ENCODE measurements around the gene MAP3K5.

MAP3K5 gene

DNA sequence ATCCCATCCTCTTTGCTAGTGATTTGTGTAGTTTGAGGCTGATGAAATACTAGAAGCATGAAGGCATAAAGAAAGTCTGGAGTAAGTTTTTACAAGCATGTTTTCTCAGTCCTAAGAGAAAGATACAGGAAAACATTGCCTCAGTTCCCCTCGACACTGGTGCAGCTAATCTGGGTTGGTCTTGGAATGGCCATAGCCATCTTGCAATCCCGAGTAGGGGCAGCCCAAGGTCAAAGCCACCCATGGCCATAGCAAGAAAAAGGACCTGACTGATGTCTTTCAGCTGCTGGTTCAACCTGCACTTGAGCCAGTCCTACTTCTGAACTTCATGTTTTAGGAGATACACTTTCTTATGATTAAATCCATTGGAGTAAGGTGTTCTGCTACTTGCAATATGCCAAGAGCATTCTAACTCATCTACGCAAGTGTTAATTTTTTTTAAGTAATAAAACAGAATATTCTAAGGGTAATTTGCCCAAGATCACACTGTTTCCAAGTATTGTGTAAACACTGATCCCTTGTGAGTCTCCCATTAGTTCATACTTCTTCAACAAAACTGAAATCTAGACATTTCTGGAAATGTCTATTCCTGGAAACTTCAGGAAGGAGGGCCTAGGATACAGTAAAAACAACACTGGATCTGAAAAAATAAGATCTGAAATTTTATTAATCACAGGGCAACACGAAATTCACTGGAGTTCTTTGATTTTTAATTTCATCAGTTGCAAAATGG is 108.9 kb downstream of the MAP3K5 start:
- no peak for DNase-seq (ENCODE audit: low read depth)

DNA sequence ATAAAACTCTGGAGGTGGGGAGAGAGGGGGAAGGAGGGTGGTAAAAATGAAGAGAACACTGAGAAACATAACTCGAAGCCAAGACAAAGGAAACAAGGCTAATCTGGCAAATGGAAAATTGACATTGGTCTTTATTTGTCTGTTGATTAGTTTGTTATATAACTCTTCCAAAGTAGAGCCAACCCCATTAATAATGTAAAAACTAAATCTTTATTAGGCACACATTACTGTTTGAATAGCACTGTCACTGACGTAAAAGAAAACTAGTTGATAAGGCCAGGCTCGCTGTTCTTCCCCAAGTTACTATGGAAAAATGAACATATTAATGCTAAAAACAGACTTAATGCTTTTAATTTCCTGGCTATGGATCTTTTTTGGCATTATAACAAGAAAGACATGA is 110.0 kb downstream of the MAP3K5 start:
- no peak for DNase-seq (ENCODE audit: low read depth)

DNA sequence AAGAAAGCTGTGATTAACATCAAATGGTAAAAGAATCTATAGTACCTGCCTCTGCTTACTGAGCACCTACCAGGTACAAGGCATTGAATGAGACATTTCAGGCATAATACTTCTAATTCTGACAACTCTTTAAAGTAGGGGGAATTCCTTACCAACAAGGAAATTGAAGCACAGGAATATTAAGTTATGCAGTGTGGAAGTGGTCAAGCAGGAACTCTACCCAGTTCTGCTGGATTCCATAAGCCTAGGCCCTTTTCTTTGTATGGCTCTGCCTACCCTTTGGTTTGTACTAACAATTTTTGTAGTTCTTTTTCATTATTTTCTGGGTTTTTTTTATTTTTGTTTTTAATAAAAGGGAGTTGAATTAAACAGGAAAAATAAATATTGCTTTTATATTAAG is 114.5 kb downstream of the MAP3K5 start:
- no peak for DNase-seq (ENCODE audit: low read depth)

DNA sequence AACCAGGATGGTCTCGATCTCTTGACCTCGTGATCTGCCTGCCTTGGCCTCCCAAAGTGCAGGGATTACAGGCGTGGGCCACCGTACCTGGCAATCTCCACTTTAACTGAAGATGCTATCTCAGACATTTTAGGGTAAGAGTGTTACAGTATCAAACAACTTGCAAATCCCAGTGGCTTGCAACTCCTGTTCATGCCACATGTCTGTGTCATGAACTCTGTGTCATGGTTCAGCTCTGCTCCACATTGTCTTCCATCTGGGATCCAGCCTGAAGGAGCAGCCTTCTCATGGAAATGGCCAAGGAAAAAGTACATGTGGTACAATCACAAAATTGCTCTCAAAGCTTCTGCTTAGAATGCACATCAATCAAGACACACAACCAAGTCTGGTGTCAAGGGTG is 114.9 kb downstream of the MAP3K5 start:
- DNase-seq (ENCODE audit: low read depth): no peak

DNA sequence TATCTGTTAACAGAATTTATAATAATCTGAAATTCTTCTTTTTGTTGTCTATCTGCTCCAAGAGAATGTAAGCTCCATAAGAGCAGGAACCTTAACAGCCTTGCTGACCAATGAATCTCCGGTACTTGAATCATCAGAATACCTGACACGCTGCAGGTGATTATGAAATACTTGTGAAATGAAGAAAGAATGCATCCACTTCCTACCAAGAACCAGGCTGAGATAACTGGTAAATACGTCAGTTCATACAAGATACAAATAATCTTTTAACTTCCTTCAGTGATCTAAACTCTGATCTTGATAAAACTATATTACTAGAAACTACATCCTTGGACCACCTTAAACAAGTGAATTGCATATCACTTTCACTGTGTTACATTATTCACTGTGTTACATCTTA is 116.2 kb downstream of the MAP3K5 start:
- DNase-seq (ENCODE audit: low read depth): no peak

DNA sequence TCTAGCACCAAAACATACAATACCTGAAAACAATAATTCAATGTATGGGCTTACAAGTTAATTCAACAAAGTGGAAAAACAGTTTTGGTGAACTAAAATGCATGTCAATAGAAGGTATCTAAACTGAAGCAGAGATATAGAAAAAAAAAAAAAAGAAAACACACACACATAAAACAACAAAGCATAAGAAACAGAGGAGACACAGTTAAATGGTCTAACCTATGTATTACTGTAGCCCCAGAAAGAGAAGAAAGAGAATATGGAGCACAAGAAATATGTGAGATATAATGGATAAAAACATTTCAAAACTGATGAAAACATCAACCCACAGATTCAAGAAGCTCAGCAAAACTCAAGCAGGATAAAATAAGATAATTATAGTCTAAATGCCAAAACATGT is 118.7 kb downstream of the MAP3K5 start:
- no peak for DNase-seq (ENCODE audit: low read depth)

DNA sequence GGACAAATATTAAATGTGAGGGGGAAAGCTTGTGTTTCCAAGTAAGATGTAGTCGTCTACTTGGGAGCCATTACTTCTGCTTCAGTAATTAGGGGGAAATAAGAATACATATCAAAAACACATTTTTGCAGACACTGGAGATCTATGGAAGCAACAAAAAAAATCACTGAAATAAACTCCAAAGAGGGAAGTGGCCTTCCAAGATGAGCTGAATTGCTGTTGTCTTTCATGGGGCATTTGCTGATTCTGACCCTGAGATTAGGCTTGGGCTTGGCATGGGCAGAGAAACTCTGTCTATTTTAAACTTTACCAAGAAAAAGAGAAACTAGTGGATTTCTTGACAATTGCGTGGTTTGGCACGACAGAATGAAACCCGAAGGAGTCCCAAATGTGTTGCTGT is 120.1 kb downstream of the MAP3K5 start:
- DNase-seq (ENCODE audit: low read depth): no peak

DNA sequence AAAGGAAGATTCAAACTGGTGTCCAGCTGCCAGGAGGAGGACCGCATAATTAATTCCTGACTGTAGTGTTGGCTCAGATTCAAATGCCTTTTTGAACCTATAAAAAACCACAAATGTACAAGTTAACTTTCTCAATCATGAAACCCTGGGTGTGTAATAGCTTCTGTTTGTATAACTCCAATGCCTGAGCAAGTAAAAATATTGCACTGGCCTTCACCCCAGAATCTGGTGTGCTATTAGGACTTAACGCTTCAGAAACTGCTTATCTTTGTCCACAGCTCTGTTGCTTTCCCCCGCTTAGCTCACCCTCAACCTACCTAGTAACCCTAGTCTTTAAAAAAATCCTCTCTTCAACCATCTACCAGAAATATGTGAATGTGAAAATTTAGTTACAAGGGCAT is 123.0 kb downstream of the MAP3K5 start:
- no peak for DNase-seq (ENCODE audit: low read depth)

DNA sequence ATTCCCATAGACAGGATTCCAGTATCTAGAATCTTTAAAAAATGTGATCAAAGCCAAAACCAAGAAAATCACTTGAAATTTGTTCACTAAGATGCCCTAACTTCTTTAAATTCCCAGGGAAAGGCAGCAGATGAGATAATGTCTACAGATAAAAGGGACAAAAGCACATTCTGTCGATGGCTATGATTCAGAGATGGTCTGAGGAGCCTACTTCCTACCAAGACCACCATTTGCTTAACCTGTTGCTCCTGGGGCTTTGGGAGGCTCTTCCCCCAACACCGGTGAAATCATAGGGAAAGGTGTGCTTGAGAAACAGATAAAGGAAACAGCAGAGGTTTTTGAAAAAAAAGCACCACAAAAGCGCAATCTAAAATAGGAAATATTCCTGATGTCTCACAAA is 123.7 kb downstream of the MAP3K5 start:
- DNase-seq (ENCODE audit: low read depth): no peak

DNA sequence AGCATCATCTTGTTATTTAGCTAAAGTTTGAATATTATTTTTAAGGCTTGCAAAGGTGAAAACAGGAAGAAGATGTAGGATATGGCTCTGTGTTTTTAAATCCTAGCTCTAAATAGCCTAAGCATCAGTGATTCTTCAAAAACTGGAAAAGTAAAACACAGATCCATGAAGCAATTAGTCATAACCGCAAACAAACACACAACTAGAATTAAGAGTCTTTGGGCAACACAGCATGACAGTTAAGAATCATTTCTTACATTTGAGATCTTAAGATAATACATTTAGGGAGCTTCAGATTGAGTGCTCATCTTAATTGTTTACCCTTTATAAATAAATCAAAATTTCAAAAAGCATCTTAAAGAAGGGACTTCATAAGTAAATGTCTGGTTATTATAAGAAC is 126.2 kb downstream of the MAP3K5 start:
- no peak for DNase-seq (ENCODE audit: low read depth)

DNA sequence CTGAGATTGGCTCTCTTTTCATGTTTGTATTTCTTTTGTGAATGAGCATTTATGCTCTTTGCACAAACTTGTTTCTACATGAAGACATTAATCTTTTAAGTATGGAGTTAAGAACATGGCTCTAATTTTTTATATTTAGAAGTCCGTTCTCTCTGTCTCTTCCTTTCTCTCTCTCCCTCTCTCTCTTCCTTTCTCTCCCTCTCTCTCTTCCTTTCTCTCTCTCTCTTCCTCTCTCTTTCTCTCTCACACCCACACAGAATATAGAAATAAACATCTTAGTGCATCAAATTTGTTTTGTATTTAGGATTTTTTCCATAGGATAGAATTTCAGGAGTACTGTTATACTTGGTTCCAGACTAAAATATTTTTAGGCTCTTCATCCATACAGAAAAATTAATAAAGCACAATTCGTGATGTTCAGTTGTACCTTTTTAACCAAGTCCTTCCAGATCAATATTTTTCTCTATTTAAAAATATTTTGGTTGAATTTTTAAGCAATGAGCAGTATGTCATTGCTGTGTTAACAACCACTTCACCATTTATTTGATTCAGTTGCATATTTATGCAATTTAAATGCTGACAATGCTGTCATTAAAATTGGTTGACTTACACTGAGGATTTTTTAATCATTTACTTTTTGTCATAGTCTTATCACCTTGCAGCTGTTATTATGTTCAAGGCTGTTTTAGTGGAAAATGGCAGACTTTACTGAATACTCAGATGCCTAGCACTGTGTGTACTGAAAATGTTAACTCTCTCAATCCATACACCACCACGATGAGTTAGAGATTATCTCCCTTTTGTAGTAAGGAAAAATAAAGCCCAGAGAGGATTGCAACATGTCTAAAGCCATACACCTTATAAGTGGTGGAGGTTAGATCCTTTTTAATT is 129.7 kb downstream of the MAP3K5 start:
- DNase-seq (ENCODE audit: low read depth): no peak

DNA sequence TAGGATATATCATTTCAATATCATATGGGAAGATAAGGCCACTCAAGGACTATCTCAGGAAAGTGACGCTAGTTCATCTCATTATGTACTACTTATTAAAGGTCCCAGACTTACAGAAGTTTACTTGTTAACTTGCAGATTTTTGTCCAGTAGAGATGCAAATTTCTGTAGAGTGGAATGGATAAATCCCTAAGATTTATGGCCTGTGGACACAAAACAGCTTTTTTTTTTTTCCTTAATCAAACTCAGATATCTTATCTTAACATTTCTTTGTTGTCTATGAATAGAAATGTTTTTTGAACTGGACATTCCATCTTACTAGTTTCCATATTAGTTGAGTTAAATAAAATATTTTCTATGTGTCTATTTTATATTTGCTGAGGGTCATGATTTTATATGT is 131.6 kb downstream of the MAP3K5 start:
- DNase-seq (ENCODE audit: low read depth): no peak

DNA sequence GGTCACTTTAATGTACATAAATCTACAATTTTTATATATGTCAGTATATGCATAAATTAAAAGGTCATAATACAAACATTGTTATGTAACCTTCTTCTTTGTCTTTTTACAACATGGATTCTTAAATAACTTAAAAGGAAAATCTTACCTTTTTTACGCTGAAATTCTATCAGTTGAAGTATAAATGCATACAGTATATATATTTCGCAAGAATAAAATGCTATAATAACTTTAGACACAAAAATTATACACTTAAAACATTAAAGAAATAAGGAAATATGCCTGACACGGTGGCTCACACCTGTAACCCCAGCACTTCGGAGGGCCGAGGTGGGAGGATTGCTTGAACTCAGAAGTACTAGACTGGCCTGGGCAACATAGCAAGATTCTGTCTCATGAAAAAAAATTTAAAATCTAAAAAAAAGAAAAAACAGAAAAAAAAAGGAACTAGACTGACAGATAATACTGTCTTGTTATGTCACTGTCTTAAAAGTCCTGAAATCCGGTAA is 132.2 kb downstream of the MAP3K5 start:
- DNase-seq (ENCODE audit: low read depth): no peak

DNA sequence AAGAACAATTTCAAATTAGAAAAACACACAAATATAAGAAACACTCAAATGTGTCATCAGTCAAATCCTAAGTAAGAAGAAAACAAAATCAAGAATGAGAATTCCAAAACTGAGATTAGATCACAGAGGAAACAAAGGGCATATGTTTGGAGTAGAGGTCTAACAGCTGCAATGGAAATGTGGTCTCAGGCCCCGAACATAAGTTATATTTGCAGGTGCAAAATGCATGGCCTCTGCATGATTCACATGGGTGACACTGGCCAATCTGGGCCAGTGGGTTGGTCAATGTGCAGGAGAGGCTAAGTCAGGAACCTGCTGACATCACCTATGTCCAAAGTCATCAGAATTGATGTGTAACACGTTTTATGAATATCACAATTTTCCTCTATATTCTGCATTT is 133.6 kb downstream of the MAP3K5 start:
- no peak for DNase-seq (ENCODE audit: low read depth)

DNA sequence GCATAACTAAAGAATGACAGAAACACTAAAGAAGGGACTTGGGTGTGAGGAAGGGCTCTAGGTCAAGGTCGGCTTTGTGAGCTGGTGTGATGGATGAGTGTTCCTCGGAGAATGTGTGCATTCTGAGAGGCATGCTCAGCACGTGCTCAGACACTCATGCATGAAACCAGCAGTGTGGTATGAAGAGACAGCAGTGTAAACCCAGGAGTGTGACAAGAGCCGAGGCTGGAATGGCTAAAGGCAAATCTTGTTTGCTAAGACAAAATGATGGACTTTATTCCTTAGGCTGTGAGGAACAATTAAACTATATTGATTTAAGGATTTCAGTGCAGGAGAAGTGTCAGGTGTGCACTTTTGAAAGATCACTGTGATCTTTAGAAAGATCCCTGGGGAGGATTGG is 134.6 kb downstream of the MAP3K5 start:
- no peak for DNase-seq (ENCODE audit: low read depth)

DNA sequence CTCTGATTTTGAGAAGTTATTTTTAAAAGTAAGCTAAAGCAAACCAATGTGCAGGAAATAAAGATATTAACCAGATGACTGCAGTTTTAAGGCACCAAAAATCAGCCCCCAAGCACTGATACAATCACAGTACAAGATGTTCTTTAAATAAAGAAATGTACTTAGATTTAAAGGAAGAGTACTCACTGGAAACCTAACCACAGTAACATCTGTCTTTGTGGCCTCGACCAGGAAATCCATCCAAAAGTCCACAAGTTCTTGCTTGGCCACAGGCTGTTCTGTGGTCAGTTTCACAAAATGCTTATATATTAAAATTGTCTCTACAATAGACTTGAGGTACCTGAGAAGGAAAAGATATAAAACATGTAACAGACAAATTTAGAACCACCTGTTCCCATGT is 136.2 kb downstream of the MAP3K5 start:
- DNase-seq (ENCODE audit: low read depth): no peak

DNA sequence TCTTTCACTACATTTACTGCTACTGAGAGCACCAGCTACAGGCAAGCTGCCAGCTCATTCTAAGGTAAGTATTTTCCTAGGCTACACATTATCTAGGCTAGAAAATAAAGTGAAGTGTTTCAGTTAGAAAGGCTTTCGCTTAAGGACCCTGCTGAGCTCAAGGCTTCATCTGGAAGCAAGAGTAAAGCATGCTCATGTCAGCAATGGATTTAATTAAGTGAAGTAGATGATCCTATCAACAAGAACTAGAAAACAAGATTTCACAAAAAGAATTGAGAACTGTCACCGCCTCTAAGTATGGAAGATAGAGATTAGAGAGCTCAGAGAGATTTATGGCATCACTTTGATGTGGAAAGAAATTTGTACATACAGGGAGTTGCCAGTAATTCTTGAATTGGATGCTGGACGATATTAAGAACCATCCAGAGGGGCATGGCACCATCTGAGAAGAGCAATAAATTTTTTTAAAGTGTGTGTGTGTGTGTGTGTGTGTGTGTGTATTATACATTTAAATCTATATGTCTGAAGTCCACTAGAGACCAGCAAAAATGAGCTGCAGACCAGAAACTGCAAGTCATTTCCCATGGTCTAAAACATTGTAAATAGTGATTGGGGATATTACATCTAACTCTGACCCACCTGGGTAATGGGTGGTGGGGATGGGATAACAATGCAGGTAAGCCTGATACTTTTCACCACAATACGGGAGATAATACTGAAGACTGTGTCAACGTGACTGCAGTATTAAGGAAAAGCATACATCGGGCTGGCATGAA is 136.8 kb downstream of the MAP3K5 start:
- DNase-seq (ENCODE audit: low read depth): no peak

DNA sequence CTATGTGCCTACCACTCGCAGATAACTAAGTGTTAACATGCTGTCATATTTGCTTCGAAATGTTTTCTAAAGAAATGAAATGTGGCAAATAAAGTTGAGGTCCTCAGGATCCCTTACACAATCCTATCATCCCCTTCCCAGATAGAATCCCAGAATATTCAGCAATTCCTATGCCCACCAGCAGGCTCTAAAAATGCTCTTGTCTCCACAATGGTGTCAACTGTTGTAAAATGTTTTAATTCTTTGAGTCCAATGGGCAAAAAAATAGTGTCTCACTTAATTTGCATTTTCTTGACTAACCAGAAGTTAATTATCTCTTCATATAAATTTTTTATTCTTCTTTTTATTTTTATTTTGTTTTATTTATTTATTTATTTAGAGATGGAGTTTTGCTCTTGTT is 138.2 kb downstream of the MAP3K5 start:
- DNase-seq (ENCODE audit: low read depth): no peak

DNA sequence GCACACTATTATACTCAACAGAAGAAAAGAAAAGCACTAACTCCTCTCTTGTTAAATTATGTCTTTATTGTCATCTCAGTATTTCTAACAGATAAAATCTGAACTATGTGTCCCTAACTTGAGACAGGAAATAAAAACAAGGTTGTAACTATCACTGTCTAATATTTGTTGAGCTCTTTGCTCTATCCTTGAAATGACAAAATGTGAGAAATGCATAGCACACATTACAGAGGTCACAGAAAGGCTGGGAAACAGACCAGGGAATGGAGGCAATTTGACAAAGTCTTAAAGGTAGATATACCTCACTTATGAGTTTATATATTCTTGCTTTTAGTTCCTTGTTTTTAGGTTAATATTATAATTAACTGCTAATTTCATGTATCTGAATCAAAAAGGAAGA is 139.6 kb downstream of the MAP3K5 start:
- no peak for DNase-seq (ENCODE audit: low read depth)

DNA sequence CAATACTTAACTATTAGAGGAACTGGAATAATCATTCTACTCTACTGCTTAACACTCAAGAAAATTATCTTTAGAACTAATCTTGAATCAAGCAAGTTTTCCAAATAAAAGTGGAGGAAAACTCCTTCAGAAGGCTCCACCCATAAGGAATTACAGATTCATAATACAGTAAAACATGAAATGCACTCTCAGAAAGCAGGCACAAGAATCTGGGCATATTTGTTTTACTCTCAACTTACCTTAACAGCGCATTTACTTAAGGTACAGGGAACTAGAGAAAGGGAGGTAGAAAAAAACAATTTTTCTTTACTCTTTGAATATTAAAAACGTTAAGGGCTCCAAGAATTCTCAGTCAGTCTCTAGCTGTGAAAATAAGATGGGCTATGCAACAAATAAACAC is 140.3 kb downstream of the MAP3K5 start:
- DNase-seq (ENCODE audit: low read depth): no peak

DNA sequence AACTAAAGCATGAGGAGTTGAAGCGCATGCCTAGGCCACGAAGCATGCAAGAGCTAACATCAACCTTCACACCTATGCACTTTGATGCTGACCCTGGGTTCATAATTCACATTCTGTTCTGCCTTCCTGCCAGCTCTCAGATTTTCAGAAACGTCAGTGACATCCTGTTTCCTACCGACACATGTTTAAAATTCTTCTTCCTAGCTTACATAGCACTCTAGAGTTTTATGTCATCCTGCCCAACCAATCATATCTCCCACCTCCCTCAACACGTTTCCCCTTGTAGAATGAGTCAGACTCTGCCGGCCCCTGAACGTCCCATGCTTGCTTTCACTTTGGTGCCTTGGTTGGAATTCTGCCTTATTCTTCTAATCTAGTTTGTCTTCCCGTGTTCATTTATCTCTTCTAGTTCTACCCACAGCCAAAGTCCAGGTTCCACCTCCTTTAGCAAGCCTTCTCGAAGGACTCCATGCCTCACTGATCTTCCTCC is 144.9 kb downstream of the MAP3K5 start:
- no peak for DNase-seq (ENCODE audit: low read depth)

DNA sequence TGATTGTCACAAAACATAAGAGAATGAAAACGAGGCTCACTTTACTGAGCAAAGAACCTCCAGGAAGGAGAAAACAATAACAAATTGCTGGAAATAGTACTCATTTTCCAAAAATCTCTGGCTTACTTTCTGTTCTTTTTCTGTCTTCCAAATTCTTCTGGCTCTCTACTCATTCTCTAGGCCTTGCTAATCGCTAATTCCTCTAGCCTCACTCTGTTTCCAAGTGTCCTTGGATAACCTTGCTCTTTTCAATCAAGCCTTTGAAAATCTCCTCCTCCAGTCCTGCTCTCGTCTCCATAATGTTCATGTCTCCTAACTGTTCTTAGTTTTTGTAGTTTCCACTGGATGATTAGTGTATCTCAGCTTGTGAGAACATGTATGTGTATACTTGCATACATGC is 145.9 kb downstream of the MAP3K5 start:
- no peak for DNase-seq (ENCODE audit: low read depth)

DNA sequence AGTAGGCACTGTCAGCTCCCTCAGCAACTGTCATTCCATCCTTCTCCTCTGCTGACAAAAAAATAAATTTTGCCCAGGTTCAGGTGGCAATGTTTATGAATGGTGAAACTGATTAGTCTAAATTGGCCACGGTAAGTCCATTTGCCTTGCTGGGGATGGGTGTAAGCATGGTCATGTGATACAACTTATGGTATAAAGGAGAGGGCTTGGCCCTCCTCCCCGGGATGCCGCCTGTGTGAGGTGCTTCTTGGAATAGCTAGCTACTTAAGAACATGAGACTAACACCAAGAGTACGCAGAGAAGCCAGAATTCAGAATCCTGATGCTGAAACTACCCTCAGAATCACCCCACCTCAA is 147.7 kb downstream of the MAP3K5 start:
- DNase-seq (ENCODE audit: low read depth): no peak
